Endothelial cell (in vitro differentiated cells): ENCODE results near the gene MAN1A1. TPM values are rescaled to one million over a fixed set of nuclear protein-coding genes. Genes with fewer than 3 reads are reported as not detected.
A peak's percentile ranks its signal among the peaks of the same experiment; 100 is the strongest.

ENCODE experiments used
- DNase-seq: peaks from one replicate; pipeline ENCODE4 v3.0.0; 2021; ENCODE audit warnings: low spot score
- H3K27ac Mint-ChIP-seq: one replicate; pipeline ENCODE4 v1.8.0; 2021; ENCODE audit warnings: mixed read lengths, inconsistent platforms; ENCODE audit not compliant: unreplicated experiment
- H3K27me3 Mint-ChIP-seq: one replicate; pipeline ENCODE4 v1.8.0; 2021; ENCODE audit warnings: mild to moderate bottlenecking, moderate library complexity, mixed read lengths, inconsistent platforms; ENCODE audit not compliant: unreplicated experiment
- H3K36me3 Mint-ChIP-seq: one replicate; pipeline ENCODE4 v1.8.0; 2021; ENCODE audit warnings: mild to moderate bottlenecking, low read depth, mixed read lengths, inconsistent platforms; ENCODE audit not compliant: unreplicated experiment
- H3K4me1 Mint-ChIP-seq: one replicate; pipeline ENCODE4 v1.8.0; 2021; ENCODE audit warnings: mild to moderate bottlenecking, mixed read lengths, inconsistent platforms; ENCODE audit not compliant: unreplicated experiment
- H3K4me3 Mint-ChIP-seq: one replicate; pipeline ENCODE4 v1.8.0; 2021; ENCODE audit warnings: mild to moderate bottlenecking, mixed read lengths, inconsistent platforms; ENCODE audit not compliant: unreplicated experiment
- H3K9me3 Mint-ChIP-seq: one replicate; pipeline ENCODE4 v1.8.0; 2021; ENCODE audit warnings: mixed read lengths, inconsistent platforms; ENCODE audit not compliant: unreplicated experiment
- total RNA-seq: library from RNA; stranded (reverse); fragmentation: NEBNext Ultra II Directional; extraction: Animal tissue kit (Norgen Biotek cat#: 25700); gene quantifications from one replicate; pipeline ENCODE4 v1.2.1, GENCODE V29; 2021; ENCODE audit not compliant: unreplicated experiment
- TF ChIP-seq, protein P1 (sequence below): fragments of 200-600 bp; sonication (generic); IDR thresholded peaks from one replicate; pipeline ENCODE4 v1.5.0; 2021; ENCODE audit warnings: antibody characterized with exemption; ENCODE audit not compliant: unreplicated experiment

The MAN1A1 gene
- total RNA-seq, 1 donor from 2014 or later, result 34.4 TPM

DNA sequence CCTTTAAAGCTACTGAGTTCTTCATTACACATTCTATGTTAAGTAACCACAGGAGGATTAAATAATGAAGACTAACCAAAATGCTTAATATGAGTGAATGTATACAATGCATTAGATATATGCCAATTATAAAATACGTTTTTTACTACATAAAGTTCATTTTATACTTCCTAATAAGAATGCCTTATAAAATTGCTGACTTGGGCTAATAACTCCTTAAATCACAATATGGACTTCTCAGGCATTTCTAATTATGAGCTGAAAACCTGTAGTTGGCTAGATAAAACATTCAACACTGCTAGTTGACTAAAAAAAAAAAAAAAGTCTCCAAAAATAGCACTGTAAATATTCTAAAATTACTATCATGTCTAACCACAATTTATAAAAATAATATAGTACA, 11.8 kb downstream of the MAN1A1 start:
- peaks cover 25% of the 10 kb centered on the region for H3K4me1 Mint-ChIP-seq

DNA sequence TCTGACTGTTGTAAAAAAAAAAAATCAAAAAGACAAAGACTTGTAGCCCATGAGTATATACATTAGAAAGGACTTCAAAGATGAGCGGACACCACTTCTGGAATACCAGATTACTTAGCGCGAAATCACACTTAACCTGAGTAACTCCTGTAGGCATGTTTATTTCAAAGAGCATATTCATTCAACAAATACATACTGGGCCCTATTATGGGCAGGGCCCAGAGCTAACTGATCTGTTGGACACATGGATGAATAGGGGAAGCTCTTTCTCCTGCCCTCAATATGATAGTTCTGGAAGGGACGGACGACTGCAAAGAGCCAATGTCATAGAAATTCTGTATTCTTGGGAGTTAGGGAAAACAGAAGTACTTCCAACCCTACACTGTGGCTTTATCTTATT, 12.3 kb downstream of the MAN1A1 start:
- no peak for DNase-seq
- H3K27ac Mint-ChIP-seq, result no peak overlapping the region
- peaks cover 25% of the 10 kb centered on the region for H3K4me1 Mint-ChIP-seq
- H3K27me3 Mint-ChIP-seq, result peaks cover 2% of the 10 kb centered on the region
- no peak overlapping the region for H3K4me3 Mint-ChIP-seq
- TF ChIP-seq, protein P1, sequence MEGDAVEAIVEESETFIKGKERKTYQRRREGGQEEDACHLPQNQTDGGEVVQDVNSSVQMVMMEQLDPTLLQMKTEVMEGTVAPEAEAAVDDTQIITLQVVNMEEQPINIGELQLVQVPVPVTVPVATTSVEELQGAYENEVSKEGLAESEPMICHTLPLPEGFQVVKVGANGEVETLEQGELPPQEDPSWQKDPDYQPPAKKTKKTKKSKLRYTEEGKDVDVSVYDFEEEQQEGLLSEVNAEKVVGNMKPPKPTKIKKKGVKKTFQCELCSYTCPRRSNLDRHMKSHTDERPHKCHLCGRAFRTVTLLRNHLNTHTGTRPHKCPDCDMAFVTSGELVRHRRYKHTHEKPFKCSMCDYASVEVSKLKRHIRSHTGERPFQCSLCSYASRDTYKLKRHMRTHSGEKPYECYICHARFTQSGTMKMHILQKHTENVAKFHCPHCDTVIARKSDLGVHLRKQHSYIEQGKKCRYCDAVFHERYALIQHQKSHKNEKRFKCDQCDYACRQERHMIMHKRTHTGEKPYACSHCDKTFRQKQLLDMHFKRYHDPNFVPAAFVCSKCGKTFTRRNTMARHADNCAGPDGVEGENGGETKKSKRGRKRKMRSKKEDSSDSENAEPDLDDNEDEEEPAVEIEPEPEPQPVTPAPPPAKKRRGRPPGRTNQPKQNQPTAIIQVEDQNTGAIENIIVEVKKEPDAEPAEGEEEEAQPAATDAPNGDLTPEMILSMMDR, result no peak
- H3K36me3 Mint-ChIP-seq, result peaks cover 16% of the 10 kb centered on the region
- H3K9me3 Mint-ChIP-seq, result no peaks in the 10 kb centered on the region

More for the DNA sequence above, 11.8 kb downstream of the MAN1A1 start:
- Mint-ChIP-seq H3K36me3 (peaks cover 16% of the 10 kb centered on the region), H3K9me3 (no peaks in the 10 kb centered on the region), H3K27me3 (peaks cover 2% of the 10 kb centered on the region), H3K4me3 (no peak overlapping the region), H3K27ac (no peak overlapping the region)
- DNase-seq, result no peak
- TF ChIP-seq, protein P1, result no peak

DNA sequence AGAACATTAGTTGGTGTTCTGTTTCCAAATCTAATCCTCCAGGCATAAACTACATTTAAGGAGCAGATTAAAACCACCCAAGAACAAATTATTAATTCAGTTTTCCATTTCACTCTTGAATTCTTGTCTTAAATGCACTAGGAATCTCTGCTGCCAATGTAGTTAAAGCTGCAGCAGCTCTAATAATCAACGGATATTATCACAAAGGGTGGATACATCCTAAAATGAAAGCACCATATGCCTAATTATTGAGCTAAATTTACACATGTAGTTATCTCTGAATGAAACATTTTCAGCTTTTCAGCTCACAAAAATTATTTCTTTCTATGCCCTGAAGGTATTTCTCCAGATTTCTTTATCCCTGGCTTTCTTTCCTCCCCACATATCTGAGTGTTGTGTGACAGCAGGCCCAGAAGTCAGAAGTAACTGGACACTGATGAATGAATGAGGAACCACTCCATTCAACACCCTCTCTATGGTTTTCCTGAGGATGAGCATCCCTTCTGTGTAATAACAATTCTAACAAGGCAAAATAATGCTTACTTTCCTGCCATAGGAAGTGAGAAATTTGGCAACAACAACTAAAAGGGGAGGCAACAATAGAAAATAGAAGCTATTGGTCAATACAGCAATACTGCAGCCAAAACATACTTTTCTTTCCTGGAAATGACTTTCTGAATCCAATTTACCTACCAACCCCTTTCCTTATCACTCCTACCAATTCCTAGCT, 14.9 kb downstream of the MAN1A1 start:
- H3K27ac Mint-ChIP-seq, result no peak overlapping the region
- peaks cover 16% of the 10 kb centered on the region for H3K4me1 Mint-ChIP-seq
- H3K4me3 Mint-ChIP-seq, result no peak overlapping the region
- H3K27me3 Mint-ChIP-seq, result no peaks in the 10 kb centered on the region
- no peaks in the 10 kb centered on the region for H3K9me3 Mint-ChIP-seq
- peaks cover 20% of the 10 kb centered on the region for H3K36me3 Mint-ChIP-seq
- TF ChIP-seq, protein P1, result no peak
- no peak for DNase-seq

DNA sequence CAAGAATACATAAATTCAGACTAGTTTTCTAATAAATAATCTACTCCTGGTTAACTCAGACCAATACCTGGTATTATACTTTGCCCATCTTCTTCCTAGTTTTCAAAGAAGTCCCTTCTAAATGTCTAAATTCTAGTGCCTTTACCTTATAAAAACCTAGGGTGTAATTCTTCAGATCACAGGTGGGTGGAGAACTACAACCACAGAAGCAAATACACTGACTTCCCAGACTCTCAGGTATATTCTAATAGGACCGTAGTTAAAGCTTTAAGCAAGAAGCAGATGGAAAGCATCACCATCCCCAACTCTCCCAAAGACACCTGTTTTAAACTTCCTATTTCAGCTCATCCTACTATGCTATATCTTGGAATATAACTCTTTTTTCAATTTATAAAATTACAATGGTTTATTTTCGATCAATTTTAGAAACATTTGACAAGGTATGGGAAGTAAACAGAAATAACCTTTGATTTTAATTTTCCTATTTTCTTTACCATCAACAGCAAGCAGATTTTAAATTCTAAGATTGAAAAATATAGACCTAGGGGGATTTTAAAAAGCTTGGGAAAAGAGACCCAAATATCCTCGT, 15.8 kb downstream of the MAN1A1 start:
- H3K27ac Mint-ChIP-seq, result no peak overlapping the region
- no peaks in the 10 kb centered on the region for H3K9me3 Mint-ChIP-seq
- peaks cover 16% of the 10 kb centered on the region for H3K4me1 Mint-ChIP-seq
- H3K27me3 Mint-ChIP-seq, result no peaks in the 10 kb centered on the region
- H3K4me3 Mint-ChIP-seq, result no peak overlapping the region
- H3K36me3 Mint-ChIP-seq, result peaks cover 15% of the 10 kb centered on the region
- TF ChIP-seq, protein P1, result peak; percentile 53
- DNase-seq, result no peak

DNA sequence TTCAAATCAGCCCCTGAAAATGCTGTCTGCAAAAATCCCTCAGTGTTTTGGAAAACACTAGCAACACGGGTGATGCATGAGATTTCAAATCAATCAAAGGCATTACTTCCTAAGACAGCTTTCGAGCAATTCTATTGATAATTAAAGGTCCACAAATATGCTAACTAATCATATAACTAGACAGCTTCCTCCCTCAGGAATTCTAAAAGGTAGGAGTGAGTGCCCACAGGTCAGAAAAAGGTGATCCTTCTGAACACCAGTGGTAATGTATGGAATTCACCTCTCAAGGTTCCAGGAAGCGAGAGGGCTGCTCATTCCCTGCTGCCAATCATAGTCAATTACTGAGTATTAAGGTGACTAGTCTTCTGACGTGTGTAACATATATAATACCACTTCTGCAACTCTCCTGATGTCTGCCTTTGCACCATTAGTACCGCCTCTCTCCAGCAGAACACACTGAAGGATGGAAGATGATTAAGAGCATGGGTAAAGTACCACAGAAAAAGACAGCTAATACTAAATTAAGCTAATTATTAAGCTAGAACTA, 16.4 kb downstream of the MAN1A1 start:
- no peaks in the 10 kb centered on the region for H3K27me3 Mint-ChIP-seq
- DNase-seq, result no peak
- H3K4me1 Mint-ChIP-seq, result peaks cover 16% of the 10 kb centered on the region
- no peaks in the 10 kb centered on the region for H3K9me3 Mint-ChIP-seq
- peaks cover 15% of the 10 kb centered on the region for H3K36me3 Mint-ChIP-seq
- no peak overlapping the region for H3K4me3 Mint-ChIP-seq
- TF ChIP-seq, protein P1, result no peak
- no peak overlapping the region for H3K27ac Mint-ChIP-seq
